Loucy (cell line): ENCODE data around the gene TRH.

Experiments
- H2AFZ ChIP-seq: fragments of 200-600 bp; sonication (generic); 2 replicates; pipeline ENCODE4 v1.6.0; 2016; ENCODE audit warnings: antibody characterized with exemption, mild to moderate bottlenecking, low read length, moderate library complexity
- H3F3A ChIP-seq: fragments of 200-600 bp; 2 replicates; pipeline ENCODE4 v1.6.0; 2016; ENCODE audit warnings: antibody characterized with exemption, low read depth, mild to moderate bottlenecking
- H3K27me3 ChIP-seq: fragments of 200-600 bp; sonication (generic); 2 replicates; pipeline ENCODE4 v1.6.1; 2014; ENCODE audit warnings: low read length, mild to moderate bottlenecking; ENCODE audit not compliant: insufficient read depth, poor library complexity, severe bottlenecking
- H3K36me3 ChIP-seq: fragments of 200-600 bp; sonication (generic); 2 replicates; pipeline ENCODE4 v1.6.1; 2016; ENCODE audit warnings: low read length; ENCODE audit not compliant: insufficient read depth
- H3K4me1 ChIP-seq: fragments of 200-600 bp; sonication (generic); 2 replicates; pipeline ENCODE4 v1.5.1; 2014; ENCODE audit warnings: low read length, mild to moderate bottlenecking; ENCODE audit not compliant: insufficient read depth, poor library complexity, severe bottlenecking
- H3K4me2 ChIP-seq: fragments of 200-600 bp; sonication (generic); 2 replicates; pipeline ENCODE4 v1.6.0; 2014; ENCODE audit warnings: antibody characterized with exemption, low read length, low read depth, mild to moderate bottlenecking; ENCODE audit not compliant: poor library complexity, severe bottlenecking
- H3K4me3 ChIP-seq: fragments of 200-600 bp; sonication (generic); 2 replicates; pipeline ENCODE4 v1.5.1; 2014; ENCODE audit warnings: low read length, mild to moderate bottlenecking, mixed read lengths; ENCODE audit not compliant: poor library complexity, severe bottlenecking
- H3K79me2 ChIP-seq: fragments of 200-600 bp; sonication (generic); 2 replicates; pipeline ENCODE4 v1.6.1; 2014; ENCODE audit warnings: low read length; ENCODE audit not compliant: insufficient read depth
- H3K9ac ChIP-seq: fragments of 200-600 bp; sonication (generic); 2 replicates; pipeline ENCODE4 v1.6.0; 2014; ENCODE audit warnings: mild to moderate bottlenecking, low read depth, low read length, moderate library complexity; ENCODE audit not compliant: poor library complexity, severe bottlenecking
- H3K9me2 ChIP-seq: fragments of 200-600 bp; sonication (generic); replicated peaks from 2 replicates; pipeline ENCODE4 v1.6.1; 2016; ENCODE audit warnings: low read depth, low read length, mixed read lengths
- H3K9me3 ChIP-seq: fragments of 200-600 bp; sonication (generic); 2 replicates; pipeline ENCODE4 v1.6.1; 2014; ENCODE audit warnings: mild to moderate bottlenecking, antibody characterized with exemption, low read length, low read depth; ENCODE audit not compliant: insufficient read depth
- H4K20me1 ChIP-seq: fragments of 200-600 bp; sonication (generic); 2 replicates; pipeline ENCODE4 v1.6.0; 2014; ENCODE audit warnings: antibody characterized with exemption, low read length, mild to moderate bottlenecking; ENCODE audit not compliant: insufficient read depth, poor library complexity, severe bottlenecking
- CTCF ChIP-seq: fragments of 200-600 bp; sonication (generic); conservative IDR thresholded peaks from 2 replicates; pipeline ENCODE4 v1.5.1; 2014; ENCODE audit warnings: mild to moderate bottlenecking, antibody characterized with exemption, low read length
- EZH2phosphoT487 ChIP-seq: fragments of 200-600 bp; IDR thresholded peaks from 2 replicates; pipeline ENCODE4 v1.6.1; 2018; ENCODE audit warnings: antibody characterized with exemption, mild to moderate bottlenecking, moderate library complexity, borderline replicate concordance

The TRH gene

GRCh38 chr3:129974564-129974832, at the start of gene TRH:
TSS of gene TRH (plus strand) at chr3:129974720. CDS start at chr3:129975817, 1,097 bp downstream.
- Histone ChIP-seq H3K9me3 (no peaks in the 10 kb centered on the region), H3K4me1 (no peaks in the 10 kb centered on the region), H2AFZ (no peak within 1 kb of the TSS), H3K9ac (no peak within 1 kb of the TSS), H3K4me3 (no peak within 1 kb of the TSS), H3K36me3 (no peaks in the 10 kb centered on the region; the same call in 1 of the 2 replicates), H3K4me2 (no peak within 1 kb of the TSS), H4K20me1 (no peaks in the 10 kb centered on the region), H3K27me3 (no peaks in the 10 kb centered on the region), H3K79me2 (no peaks in the 10 kb centered on the region), H3K9me2 (no peaks in the 10 kb centered on the region), H3F3A (no peaks in the 10 kb centered on the region)
- TF ChIP-seq EZH2phosphoT487 (no peak), CTCF (no peak)

- no peak overlapping the region for H3K4me2 ChIP-seq
These were observed 47.4 kb upstream of the TRH start for GRCh38 chr3:129927072-129927471.

GRCh38 chr3:129929383-129929782, 45.1 kb upstream of the TRH start:
- Histone ChIP-seq H3K36me3 (no peaks in the 10 kb centered on the region), H3F3A (no peaks in the 10 kb centered on the region), H3K9me3 (peaks cover 9% of the 10 kb centered on the region; the same call in 1 of the 2 replicates), H3K4me2 (no peak overlapping the region), H2AFZ (no peak overlapping the region), H3K9me2 (no peaks in the 10 kb centered on the region), H3K27me3 (no peaks in the 10 kb centered on the region), H3K9ac (no peak overlapping the region), H3K4me3 (no peak overlapping the region), H3K4me1 (no peaks in the 10 kb centered on the region), H3K79me2 (no peaks in the 10 kb centered on the region), H4K20me1 (no peaks in the 10 kb centered on the region)
- TF ChIP-seq CTCF (no peak), EZH2phosphoT487 (no peak)

More at GRCh38 chr3:129927072-129927471, 47.4 kb upstream of the TRH start:
- no peak overlapping the region for H3K4me3 ChIP-seq
- no peak overlapping the region for H3K9ac ChIP-seq
- no peak overlapping the region for H2AFZ ChIP-seq
- no peaks in the 10 kb centered on the region for H3F3A ChIP-seq
- TF ChIP-seq EZH2phosphoT487 (no peak), CTCF (no peak)
- no peaks in the 10 kb centered on the region for H3K79me2 ChIP-seq
- no peaks in the 10 kb centered on the region for H4K20me1 ChIP-seq
- peaks cover 9% of the 10 kb centered on the region; the same call in 1 of the 2 replicates for H3K9me3 ChIP-seq
- no peaks in the 10 kb centered on the region for H3K4me1 ChIP-seq
- H3K27me3 ChIP-seq: no peaks in the 10 kb centered on the region
- H3K36me3 ChIP-seq: no peaks in the 10 kb centered on the region
- H3K9me2 ChIP-seq: no peaks in the 10 kb centered on the region
